Smooth muscle cell (in vitro differentiated cells): ENCODE data around the gene CELA2A. TPM values are rescaled to one million over a fixed set of nuclear protein-coding genes. Genes with fewer than 3 reads are reported as not detected.

Experiments
- DNase-seq: peaks from one replicate; lab custom pipeline; 2025; ENCODE audit not compliant: unreplicated experiment; lab: John Stamatoyannopoulos, UW
- H2AFZ ChIP-seq: fragments of 200-600 bp; sonication (generic); 2 replicates; pipeline ENCODE4 v1.6.0; 2016; ENCODE audit warnings: antibody characterized with exemption, low read depth, mild to moderate bottlenecking
- H3F3A ChIP-seq: fragments of 200-600 bp; sonication (generic); 2 replicates; pipeline ENCODE4 v1.6.0; 2017; ENCODE audit warnings: antibody characterized with exemption, low read depth
- H3K27ac ChIP-seq: fragments of 200-600 bp; sonication (generic); 2 replicates; pipeline ENCODE4 v1.5.1; 2016; ENCODE audit warnings: low read depth, mild to moderate bottlenecking
- H3K27me3 ChIP-seq: fragments of 200-600 bp; sonication (generic); 2 replicates; pipeline ENCODE4 v1.6.1; 2016; ENCODE audit warnings: low read depth, mild to moderate bottlenecking
- H3K36me3 ChIP-seq: fragments of 200-600 bp; sonication (generic); 2 replicates; pipeline ENCODE4 v1.5.1; 2016; ENCODE audit warnings: low read depth
- H3K4me1 ChIP-seq: fragments of 200-600 bp; sonication (generic); 2 replicates; pipeline ENCODE4 v1.5.1; 2016; ENCODE audit warnings: low read depth
- H3K4me2 ChIP-seq: fragments of 200-600 bp; sonication (generic); 2 replicates; pipeline ENCODE4 v1.6.0; 2016; ENCODE audit warnings: mild to moderate bottlenecking
- H3K4me3 ChIP-seq: fragments of 200-600 bp; sonication (generic); 2 replicates; pipeline ENCODE4 v1.5.1; 2016; ENCODE audit warnings: mild to moderate bottlenecking
- H3K79me2 ChIP-seq: fragments of 200-600 bp; sonication (generic); 2 replicates; pipeline ENCODE4 v1.6.0; 2016; ENCODE audit warnings: low read depth, mild to moderate bottlenecking
- H3K9ac ChIP-seq: fragments of 200-600 bp; sonication (generic); 2 replicates; pipeline ENCODE4 v1.6.0; 2016; ENCODE audit warnings: low read depth
- H3K9me3 ChIP-seq: fragments of 200-600 bp; sonication (generic); replicated peaks from 2 replicates; pipeline ENCODE4 v1.5.1; 2016; ENCODE audit warnings: low read depth
- H4K20me1 ChIP-seq: fragments of 200-600 bp; sonication (generic); 2 replicates; pipeline ENCODE4 v1.6.0; 2016; ENCODE audit warnings: low read depth
- CTCF ChIP-seq: fragments of 200-600 bp; sonication (generic); IDR thresholded peaks from 2 replicates; pipeline ENCODE4 v1.5.1; 2017; ENCODE audit warnings: borderline replicate concordance, mild to moderate bottlenecking, antibody characterized with exemption; ENCODE audit not compliant: insufficient read depth, poor library complexity, severe bottlenecking
- WGBS: methylation state at CpG from one replicate; pipeline ENCODE4 v1.1.7; 2016; ENCODE audit warnings: low lambda C conversion rate; 5-methylcytosine and 5-hydroxymethylcytosine counted together
- polyA plus RNA-seq: library from polyadenylated mRNA; unstranded; fragments of >200 nt; fragmentation: Nextera tagmentation; extraction: Ambion mirVana; gene quantifications from 2 replicates; pipeline ENCODE4 v1.2.1, GENCODE V29; 2016
- total RNA-seq: library from RNA; depleted of rRNA; stranded (reverse); fragments of >200 nt; gene quantifications from 2 replicates; pipeline ENCODE4 v1.2.3, GENCODE V29; 2014

CELA2A gene
- total and polyA plus RNA-seq, 2 experiments from 2014 or later, result 2.6 TPM; not detected in 1

GRCh38 chr1:15443281-15443680, 13.3 kb upstream of the CELA2A start:
- WGBS, result 81% methylated on average over 5 of the region's 5 CpGs
- Histone ChIP-seq H3K4me3 (no peak overlapping the region), H3K27ac (no peak overlapping the region), H3K9me3 (no peaks in the 10 kb centered on the region), H3K36me3 (no peaks in the 10 kb centered on the region), H3K27me3 (peaks cover 20% of the 10 kb centered on the region), H3K4me2 (no peak overlapping the region), H2AFZ (no peak overlapping the region), H3K9ac (no peak overlapping the region), H4K20me1 (no peaks in the 10 kb centered on the region), H3K4me1 (no peaks in the 10 kb centered on the region), H3F3A (no peaks in the 10 kb centered on the region), H3K79me2 (no peaks in the 10 kb centered on the region)
- DNase-seq, result no peak
- no peak for TF ChIP-seq CTCF

- Histone ChIP-seq H3K79me2 (no peaks in the 10 kb centered on the region), H3K9me3 (no peaks in the 10 kb centered on the region), H3K4me1 (no peaks in the 10 kb centered on the region), H3F3A (no peaks in the 10 kb centered on the region), H3K9ac (no peak overlapping the region), H2AFZ (no peak overlapping the region), H3K27ac (no peak overlapping the region), H3K36me3 (no peaks in the 10 kb centered on the region), H4K20me1 (no peaks in the 10 kb centered on the region), H3K4me2 (no peak overlapping the region), H3K4me3 (no peak overlapping the region), H3K27me3 (peaks cover 20% of the 10 kb centered on the region)
- DNase-seq, result no peak
- 76% methylated on average over 17 of the region's 17 CpGs for WGBS
- no peak for TF ChIP-seq CTCF
These were observed 11.8 kb upstream of the CELA2A start for GRCh38 chr1:15444468-15445389.

GRCh38 chr1:15445390-15446122, 11.0 kb upstream of the CELA2A start:
- H3K9ac ChIP-seq, result no peak overlapping the region
- TF ChIP-seq CTCF, result no peak
- H3K4me1 ChIP-seq, result no peaks in the 10 kb centered on the region
- no peaks in the 10 kb centered on the region for H3K36me3 ChIP-seq
- peaks cover 20% of the 10 kb centered on the region for H3K27me3 ChIP-seq
- no peak for DNase-seq
- H3K27ac ChIP-seq, result no peak overlapping the region
- no peaks in the 10 kb centered on the region for H4K20me1 ChIP-seq
- WGBS, result 97% methylated on average over 14 of the region's 14 CpGs
- no peaks in the 10 kb centered on the region for H3K9me3 ChIP-seq
- H3K4me3 ChIP-seq, result no peak overlapping the region
- H3K4me2 ChIP-seq, result no peak overlapping the region
- H3F3A ChIP-seq, result no peaks in the 10 kb centered on the region
- no peak overlapping the region for H2AFZ ChIP-seq
- no peaks in the 10 kb centered on the region for H3K79me2 ChIP-seq
